GM19324 (cell line): Measurements from ENCODE around the gene NUP62.
"Not testable (repeated sequence)": the region's sequence is repeated elsewhere in the genome, so short reads cannot be mapped to it uniquely, and the experiment has no call there.

Source experiments
- ATAC-seq: cut with Tn5 transposase; IDR thresholded peaks from one replicate; pipeline ENCODE4 v1.9.1; 2021; ENCODE audit warnings: mild to moderate bottlenecking, moderate library complexity; ENCODE audit not compliant: unreplicated experiment, low FRiP score

The NUP62 gene, protein sequence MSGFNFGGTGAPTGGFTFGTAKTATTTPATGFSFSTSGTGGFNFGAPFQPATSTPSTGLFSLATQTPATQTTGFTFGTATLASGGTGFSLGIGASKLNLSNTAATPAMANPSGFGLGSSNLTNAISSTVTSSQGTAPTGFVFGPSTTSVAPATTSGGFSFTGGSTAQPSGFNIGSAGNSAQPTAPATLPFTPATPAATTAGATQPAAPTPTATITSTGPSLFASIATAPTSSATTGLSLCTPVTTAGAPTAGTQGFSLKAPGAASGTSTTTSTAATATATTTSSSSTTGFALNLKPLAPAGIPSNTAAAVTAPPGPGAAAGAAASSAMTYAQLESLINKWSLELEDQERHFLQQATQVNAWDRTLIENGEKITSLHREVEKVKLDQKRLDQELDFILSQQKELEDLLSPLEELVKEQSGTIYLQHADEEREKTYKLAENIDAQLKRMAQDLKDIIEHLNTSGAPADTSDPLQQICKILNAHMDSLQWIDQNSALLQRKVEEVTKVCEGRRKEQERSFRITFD

DNA sequence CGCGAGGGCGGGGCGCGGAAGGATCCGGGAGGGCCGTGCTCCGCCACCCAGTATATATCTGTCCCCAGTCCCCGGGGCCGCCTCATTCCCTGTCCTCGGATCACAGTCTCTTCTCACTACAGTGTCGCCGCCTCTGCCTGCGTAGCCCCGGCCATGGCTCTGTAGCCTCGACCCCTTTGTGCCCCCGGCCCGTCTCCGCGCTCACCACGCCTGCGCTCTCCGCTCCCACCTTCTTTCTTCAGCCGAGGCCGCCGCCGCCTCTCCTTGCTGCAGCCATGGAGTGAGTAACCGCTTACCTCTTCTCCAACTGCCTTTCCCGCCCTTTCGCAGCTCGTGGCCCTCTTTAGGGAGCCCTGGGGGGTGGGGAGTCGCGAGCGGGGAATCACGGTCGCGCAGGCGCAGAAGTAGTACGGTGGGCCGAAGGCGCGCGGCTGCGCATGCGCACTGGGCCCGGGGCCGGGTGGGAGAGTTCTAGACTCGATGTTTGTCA is at the start of gene NUP62, which contains the start of gene ATF5:
Gene NUP62, minus strand, starts transcription at position 384 of the 490 bp plus-strand sequence. CDS start 19,697 bp downstream, outside the sequence.
Gene ATF5, plus strand, starts transcription at position 85 of the 490 bp plus-strand sequence. CDS start 1,646 bp downstream, outside the sequence.
- ATAC-seq = peak; percentile 66

DNA sequence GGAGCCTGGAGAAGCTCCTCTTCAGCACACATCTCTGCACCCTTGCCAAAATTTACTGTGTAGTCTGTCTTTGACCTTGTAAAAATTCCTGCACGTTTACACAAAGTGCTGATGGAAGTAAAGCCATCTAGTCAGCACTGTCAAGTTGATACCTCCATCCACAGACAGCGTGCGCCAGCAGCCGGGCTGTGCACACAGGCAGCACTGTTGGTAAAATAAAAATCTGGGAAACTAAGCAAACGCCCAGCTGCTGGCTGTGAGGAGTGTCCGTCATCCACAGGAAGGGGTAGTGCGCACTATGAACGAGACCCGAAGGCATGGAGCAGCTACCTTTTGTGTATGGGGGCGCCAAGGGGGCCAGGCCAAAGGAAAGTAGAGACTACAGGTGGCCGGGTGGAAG is 49.0 kb upstream of the NUP62 start:
- no peak for ATAC-seq

DNA sequence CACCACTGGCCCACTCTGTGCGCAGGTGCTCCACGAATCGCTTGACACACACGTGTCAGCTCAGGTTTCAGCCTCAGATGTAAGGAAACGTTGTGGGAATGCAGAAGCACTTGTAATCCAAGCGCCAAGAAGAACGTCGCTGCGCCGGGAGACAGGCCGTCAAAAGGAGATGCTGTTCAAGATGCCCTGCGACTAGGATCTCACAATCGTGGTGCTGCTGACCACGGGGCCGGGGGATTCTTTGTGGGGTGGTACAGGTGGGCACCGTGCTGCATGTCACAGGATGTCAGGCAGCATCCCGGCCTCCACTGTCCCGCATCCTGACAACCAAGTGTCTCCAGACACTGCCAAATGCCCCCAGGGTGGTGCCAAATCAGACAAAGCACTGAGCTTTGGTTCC is 48.6 kb upstream of the NUP62 start:
- no peak for ATAC-seq

DNA sequence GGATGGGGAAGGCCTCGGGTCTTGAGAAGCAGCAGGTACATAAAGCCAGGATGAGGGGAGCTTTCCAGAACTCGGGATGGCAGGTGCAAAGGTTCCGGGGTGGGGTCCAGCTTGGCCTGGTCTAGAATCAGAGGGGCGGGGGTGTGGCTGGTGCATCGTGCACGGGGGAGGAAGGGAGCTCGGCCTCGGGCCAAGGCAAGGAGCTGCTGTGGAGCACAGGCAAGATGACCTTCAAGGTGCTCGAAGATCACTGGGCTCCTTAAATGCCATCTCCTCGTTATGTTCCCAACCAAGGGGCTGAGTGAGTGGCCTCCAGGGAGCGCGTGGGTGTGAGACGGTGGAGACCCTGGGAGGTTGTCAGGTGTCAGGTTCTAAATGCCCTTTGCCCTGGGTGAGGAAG is 47.8 kb upstream of the NUP62 start:
- ATAC-seq = no peak

DNA sequence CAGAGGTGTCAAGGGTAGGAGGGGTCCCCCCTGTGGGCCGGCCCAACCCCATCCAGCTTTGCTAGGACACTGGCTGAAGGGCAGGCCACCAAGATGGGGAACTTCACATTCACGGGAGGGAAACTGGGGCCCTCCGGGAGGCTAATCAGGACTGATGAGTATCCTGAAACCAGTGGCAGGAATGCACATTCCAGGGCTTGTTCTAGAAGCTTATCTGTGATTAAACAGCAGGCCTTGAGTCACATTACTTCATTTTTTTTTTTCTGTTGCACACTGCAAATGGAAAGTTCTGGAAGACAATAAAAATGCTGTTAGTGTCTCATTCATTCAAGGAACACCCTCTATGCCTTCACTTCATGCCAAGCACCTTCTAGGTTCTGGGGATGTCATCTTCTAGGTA is 47.2 kb upstream of the NUP62 start:
- ATAC-seq = no peak

DNA sequence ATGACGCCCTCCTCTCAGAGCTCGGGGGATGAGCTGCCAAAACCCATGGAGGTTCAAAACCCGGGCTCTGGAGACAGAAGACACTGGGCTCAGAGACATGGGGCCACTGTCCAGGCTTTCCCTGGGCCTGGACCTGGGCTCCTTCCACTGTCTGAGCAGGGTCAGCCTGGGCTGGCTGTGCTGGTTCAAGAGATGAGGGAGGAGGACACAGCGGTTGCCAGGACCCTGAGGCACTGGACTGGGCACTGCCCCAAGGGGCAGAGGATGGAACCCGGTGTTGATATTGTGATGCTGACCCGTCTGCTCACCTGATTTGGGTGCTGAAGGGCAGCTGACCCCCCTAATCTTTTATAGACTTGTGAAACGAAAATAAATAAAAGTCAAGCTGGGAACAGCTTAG is 45.7 kb upstream of the NUP62 start:
- ATAC-seq = no peak

DNA sequence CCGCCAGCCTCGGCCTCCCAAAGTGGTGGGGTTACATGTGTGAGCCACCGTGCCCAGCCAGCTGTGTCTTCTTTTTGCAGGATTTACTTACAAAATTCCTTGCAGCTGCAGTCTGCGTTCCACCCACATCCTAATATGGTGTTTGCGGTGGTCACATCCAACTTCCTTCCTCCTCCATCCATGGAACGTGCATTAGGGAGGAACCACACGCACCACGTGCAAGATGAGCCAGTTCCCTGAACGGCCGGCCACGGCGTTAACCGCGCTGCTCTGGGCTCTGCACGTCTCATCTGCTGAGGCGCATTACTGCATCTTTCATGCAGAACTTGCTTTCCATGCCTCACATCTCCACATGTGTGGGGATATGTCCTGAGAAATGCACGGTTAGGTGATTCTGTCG is 44.7 kb upstream of the NUP62 start:
- no peak for ATAC-seq

DNA sequence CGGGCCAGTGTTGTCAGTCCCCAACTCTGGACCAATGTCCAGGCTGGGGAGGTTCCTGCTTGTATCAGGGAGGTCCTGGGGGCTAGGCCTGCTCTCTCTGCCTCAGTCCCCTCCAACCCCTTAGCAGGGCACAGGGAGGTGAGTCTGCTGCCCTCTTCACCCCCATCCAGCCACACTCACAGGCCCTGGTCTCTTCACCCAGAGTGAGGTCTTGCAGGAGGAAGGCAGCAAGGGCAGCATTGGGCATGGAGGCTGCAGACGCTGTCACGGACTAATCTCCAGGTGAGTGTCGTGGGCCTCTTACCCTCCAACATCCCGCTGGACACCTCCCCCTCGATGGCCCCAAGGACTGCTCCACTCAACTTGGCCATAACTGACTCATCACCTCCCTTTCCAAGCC is 43.5 kb upstream of the NUP62 start:
- no peak for ATAC-seq

DNA sequence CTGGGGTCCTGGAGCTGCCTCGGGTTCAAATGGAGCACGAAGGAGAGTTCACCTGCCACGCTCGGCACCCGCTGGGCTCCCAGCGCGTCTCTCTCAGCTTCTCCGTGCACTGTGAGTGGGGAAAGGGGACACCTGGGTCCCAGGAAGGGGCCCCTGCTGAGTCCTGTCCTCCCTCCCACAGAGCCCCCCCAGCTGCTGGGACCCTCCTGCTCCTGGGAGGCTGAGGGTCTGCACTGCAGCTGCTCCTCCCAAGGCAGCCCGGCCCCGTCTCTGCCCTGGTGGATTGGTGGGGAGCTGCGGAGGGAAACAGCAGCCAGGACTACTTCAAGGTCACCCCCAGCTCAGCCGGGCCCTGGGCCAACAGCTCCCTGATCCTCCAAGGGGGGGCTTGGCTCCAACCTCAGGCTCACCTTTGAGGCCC is 42.7 kb upstream of the NUP62 start:
- no peak for ATAC-seq

DNA sequence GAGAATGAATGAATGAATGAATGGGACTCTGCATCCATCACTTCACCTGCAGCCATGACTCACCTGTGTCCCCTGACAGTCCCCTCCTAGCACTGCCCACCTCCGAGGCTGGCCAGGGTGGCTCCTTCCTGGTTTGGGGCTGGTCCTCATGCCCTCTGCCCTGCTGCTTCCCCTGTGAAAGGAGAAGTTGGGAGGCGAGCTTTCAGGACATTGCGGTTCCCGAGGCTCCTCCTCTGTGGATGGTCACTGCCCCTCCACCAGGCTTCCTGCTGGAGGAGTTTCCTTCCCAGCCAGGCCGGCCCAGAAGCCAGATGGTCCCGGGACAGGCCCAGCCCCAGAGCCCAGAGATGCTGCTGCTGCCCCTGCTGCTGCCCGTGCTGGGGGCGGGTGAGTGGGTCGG is 40.1 kb upstream of the NUP62 start:
- ATAC-seq = not testable (repeated sequence)

DNA sequence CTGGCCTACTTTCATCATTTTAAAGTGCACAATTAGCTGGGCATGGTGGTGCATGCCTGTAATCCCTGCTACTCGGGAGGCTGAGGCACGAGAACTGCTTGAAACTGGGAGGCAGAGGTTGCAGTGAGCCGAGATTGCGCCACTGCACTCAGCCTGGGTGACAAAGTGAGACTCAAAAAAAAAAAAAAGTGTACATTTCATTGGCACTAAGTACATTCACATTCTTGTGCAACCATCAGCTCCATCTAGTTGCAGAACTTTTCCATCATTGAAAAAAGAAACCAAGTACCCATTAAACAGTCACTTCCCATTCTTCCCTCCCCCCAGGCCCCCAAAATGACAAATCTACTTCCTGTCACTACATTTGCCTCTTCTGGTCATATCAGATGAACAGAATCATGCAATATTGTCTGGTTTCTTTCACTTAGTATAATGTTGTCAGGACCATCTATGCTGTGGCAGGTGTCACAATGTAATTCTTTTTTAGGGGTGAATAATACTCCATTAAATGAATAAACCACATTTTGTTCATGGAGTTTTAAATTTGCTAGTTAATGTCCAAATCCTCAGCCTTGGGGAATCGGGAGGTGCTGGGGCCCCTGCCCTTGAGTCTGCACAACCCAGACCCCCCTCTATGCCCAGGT is 39.1 kb upstream of the NUP62 start:
- ATAC-seq = no peak

DNA sequence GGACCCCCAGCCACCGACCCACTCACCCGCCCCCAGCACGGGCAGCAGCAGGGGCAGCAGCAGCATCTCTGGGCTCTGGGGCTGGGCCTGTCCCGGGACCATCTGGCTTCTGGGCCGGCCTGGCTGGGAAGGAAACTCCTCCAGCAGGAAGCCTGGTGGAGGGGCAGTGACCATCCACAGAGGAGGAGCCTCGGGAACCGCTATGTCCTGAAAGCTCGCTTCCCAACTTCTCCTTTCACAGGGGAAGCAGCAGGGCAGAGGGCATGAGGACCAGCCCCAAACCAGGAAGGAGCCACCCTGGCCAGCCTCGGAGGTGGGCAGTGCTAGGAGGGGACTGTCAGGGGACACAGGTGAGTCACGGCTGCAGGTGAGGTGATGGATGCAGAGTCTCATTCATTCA is 31.7 kb upstream of the NUP62 start, which contains the start of gene SIGLEC11:
Gene SIGLEC11, minus strand, starts transcription at position 193 of the 400 bp plus-strand sequence. Its CDS starts 91 bp downstream, at position 102.
- ATAC-seq = not testable (repeated sequence)

DNA sequence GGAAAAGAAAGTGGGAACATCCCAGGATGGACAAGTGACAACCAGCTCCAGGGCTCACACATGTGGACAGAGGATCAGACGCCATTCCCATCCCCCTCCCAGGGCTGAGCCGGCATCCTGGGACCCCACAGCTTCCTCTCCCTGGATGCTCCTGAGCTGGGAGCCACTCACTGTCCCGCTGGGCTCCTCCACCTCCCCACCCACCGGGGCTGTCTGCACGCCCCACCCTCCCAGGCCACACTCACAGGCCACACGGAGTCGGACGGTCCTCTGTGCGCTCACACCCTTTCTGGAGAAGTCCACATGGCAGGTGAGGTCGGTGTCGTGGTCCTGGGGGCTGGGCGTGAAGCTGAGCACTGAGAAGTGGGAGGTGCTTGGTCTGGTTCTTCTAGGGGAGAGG is 30.6 kb upstream of the NUP62 start:
- not testable (repeated sequence) for ATAC-seq

DNA sequence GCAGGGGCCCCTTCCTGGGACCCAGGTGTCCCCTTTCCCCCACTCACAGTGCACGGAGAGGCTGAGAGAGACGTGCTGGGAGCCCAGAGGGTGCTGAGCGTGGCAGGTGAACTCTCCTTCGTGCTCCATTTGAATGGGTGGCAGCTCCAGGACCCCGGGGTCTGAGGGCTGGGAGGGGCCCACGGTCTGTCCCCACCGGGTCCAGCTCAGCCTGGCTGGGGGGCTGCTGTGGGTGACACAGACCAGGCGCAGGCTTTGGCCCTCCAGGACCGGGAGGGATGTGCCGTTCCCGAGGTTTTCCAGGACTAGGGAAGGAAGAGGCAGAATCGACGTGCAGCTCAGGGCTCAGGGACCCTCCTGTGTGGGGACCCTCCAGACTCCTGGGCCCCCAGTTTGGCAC is 29.3 kb upstream of the NUP62 start:
- not testable (repeated sequence) for ATAC-seq

DNA sequence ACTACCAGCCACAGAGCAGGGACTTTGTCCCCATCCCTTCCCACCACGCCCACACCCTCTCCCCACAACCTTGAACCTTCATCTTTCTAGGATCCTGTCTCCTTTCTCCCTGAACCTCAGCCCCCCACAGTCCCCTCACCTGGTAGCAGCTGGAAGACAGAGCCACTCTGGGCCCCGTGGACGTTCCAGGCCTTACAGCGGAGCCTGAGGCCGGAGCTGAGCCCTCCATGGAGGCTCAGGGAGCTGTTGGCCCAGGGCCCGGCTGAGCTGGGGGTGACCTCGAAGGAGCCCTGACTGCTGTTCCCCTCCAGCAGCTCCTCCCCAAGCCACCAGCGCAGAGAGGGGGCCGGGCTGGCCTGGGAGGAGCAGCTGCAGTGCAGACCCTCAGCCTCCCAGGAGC is 28.8 kb upstream of the NUP62 start:
- not testable (repeated sequence) for ATAC-seq

DNA sequence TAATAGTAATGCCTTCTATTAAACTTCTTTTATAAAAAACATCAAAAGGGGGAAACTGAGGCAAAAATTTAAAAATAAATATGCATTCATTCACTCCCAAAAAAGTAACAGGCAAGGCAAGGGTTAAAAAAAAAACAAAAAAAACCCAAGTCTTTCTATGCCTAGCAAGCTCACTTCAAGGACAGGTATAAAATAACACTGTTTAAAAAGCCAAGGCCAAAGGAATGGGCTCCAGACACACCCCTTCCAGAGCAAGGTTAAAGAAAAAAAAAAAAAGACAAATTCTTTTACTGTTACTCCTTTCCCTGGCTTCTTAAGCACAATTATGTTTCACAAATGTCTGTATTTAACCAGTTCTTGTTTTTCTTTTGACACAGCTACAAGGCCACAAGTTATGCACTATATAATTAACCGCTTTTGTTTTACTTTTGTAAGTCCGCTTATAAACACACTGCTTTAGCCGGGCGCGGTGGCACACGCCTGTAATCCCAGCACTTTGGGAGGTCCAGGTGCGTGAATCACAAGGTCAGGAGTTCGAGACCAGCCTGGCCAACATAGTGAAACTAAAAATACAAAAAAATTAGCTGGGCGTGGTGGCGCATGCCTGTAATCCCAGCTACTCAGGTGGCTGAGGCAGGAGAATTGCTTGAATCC is 28.1 kb upstream of the NUP62 start:
- no peak for ATAC-seq

DNA sequence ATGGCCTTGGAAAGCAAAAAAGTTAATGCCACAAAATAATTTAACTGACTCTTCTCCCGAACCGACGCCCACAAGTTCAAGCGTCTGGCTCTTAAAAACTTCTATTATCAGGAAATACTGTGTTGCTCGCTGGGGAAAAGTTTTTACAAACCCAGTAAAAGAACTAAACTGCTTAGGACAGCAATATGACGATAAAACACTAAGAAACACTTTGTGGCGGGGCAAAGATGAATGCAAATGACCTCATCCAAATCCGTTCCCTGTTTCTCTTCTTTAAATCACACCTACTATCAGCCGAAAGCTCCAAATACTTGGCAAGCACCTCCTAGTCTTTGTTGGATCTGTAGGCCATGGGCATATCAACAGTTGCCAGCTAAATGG is 26.8 kb upstream of the NUP62 start:
- no peak for ATAC-seq

DNA sequence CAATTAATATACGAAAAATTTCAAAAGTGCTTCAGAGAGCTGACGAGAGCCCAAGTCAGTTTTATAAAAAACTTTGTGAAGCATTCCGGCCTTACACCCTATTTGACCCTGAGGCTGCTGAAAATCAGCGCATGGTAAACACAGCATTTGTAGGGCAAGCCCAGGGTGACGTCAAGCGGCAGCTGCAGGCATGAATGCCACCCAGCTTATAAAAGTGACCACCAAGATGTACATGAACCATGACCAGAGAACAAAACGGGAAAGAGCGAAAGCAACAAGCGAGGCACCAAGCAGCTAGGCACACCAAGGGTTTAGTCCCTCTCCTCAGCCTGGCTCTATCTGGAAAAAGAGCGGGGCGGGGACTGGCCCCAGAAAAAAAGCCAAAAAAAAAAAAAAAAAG is 25.6 kb upstream of the NUP62 start:
- no peak for ATAC-seq

DNA sequence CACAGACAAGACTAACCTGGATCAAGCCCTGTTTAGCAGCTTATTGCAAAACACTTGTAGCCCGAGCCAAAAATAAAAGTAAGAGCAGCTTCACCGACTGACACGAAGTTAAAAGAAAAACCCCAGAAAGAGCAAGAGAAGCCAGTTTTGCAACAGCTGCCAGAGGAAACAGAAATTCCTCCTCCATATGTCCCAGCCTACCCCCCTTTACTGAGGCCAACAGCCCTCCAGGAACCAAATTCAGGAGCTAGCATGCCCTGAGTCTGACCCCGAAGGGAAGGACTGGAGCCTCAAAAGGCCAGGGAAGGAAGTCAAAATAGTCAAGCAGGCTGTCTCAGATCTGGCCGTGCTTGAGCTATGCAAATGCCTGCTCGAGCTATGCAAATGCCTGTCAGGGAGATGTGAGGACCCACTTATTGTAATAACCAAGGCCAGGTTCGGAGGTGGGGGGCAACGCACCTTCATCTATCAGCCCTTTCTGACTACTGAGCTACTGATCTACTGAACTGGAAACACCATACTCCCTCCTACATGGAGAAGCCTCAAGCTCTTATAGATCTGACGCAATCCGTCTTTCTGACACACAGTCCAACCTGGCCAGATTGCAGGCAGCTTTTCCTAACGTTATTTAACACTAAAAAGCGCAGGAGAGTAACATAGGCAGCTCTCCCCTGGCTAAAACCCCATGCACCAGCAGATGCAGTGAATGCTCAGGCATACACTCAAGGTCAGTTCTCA is 25.0 kb upstream of the NUP62 start:
- no peak for ATAC-seq

DNA sequence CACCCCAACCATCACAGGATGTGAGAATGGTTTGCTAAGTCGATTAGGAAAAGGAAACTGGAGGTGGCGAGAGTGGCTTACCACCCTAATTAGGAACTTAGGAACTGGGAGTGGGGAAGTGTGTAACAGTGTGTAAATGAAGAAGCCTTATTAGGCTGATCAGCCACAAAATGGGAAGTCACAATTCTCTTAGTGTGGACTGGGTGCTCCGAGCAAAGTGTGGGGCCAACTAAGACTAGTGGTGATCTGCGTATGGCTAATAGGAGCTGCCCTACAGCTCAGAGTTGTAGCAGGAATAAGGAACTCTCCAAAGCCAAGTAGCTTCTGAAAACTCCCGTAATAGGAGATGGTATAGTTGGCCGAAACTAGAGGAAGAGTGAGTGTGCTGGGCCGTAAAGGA is 24.1 kb upstream of the NUP62 start:
- no peak for ATAC-seq
